Measurements from ENCODE around the gene FLNA.

FLNA gene

GRCh38 chrX:154378799-154379568 lies 4.5 kb upstream of the FLNA start, which contains the start of gene EMD:
Gene EMD (plus strand): TSS chrX:154379295. CDS start chrX:154379485, 190 bp downstream.
- H3K4me3 ChIP-seq (ENCODE audit: low read depth, low read length), result peak within 1 kb of the TSS; percentile 62
- DNase-seq (ENCODE audit: low read depth), result peak; percentile 98
- TF ChIP-seq POLR2A (IDR thresholded peaks at IDR 0.05; ENCODE audit: extremely low read depth, insufficient read length) (peak; percentile 60), MAX (IDR thresholded peaks at IDR 0.05; ENCODE audit: low read depth, low read length) (no peak; the same call in 1 of the 2 replicates), CTCF (IDR thresholded peaks at IDR 0.05; ENCODE audit: low read depth, low read length) (no peak), MYC (IDR thresholded peaks at IDR 0.05; ENCODE audit: low read depth, low read length) (peak; percentile 17; the same call in 1 of the 2 replicates)

- no peak for DNase-seq (ENCODE audit: low read depth)
These were observed 3.8 kb upstream of the FLNA start for GRCh38 chrX:154378059-154378798.

GRCh38 chrX:154376774-154377173 lies 2.3 kb upstream of the FLNA start:
- DNase-seq (ENCODE audit: low read depth), result no peak
- TF ChIP-seq CTCF (IDR thresholded peaks at IDR 0.05; ENCODE audit: low read depth, low read length), result no peak
- TF ChIP-seq MAX (IDR thresholded peaks at IDR 0.05; ENCODE audit: low read depth, low read length), result no peak
- no peak for TF ChIP-seq POLR2A (IDR thresholded peaks at IDR 0.05; ENCODE audit: extremely low read depth, insufficient read length)
- no peak for TF ChIP-seq MYC (IDR thresholded peaks at IDR 0.05; ENCODE audit: low read depth, low read length)
- no peak overlapping the region for H3K4me3 ChIP-seq (ENCODE audit: low read depth, low read length)

More at GRCh38 chrX:154378059-154378798, 3.8 kb upstream of the FLNA start:
- TF ChIP-seq CTCF (IDR thresholded peaks at IDR 0.05; ENCODE audit: low read depth, low read length) (no peak), MAX (IDR thresholded peaks at IDR 0.05; ENCODE audit: low read depth, low read length) (peak; percentile 51), POLR2A (IDR thresholded peaks at IDR 0.05; ENCODE audit: extremely low read depth, insufficient read length) (peak; percentile 71)
- H3K4me3 ChIP-seq (ENCODE audit: low read depth, low read length), result peak overlapping the region; percentile 38

GRCh38 chrX:154375156-154375504 lies 696 bp upstream of the FLNA start:
- TF ChIP-seq CTCF (IDR thresholded peaks at IDR 0.05; ENCODE audit: low read depth, low read length), result no peak
- no peak for TF ChIP-seq MYC (IDR thresholded peaks at IDR 0.05; ENCODE audit: low read depth, low read length)
- TF ChIP-seq MAX (IDR thresholded peaks at IDR 0.05; ENCODE audit: low read depth, low read length), result no peak
- TF ChIP-seq POLR2A (IDR thresholded peaks at IDR 0.05; ENCODE audit: extremely low read depth, insufficient read length), result no peak
- H3K4me3 ChIP-seq (ENCODE audit: low read depth, low read length), result no peak overlapping the region
- no peak for DNase-seq (ENCODE audit: low read depth)

GRCh38 chrX:154373340-154374306 lies 811 bp downstream of the FLNA start:
- no peak for TF ChIP-seq MYC (IDR thresholded peaks at IDR 0.05; ENCODE audit: low read depth, low read length)
- TF ChIP-seq CTCF (IDR thresholded peaks at IDR 0.05; ENCODE audit: low read depth, low read length), result peak; percentile 37
- no peak overlapping the region for H3K4me3 ChIP-seq (ENCODE audit: low read depth, low read length)
- peak; percentile 61 for DNase-seq (ENCODE audit: low read depth)
